ENCODE results near the gene CHRM1.

DNA sequence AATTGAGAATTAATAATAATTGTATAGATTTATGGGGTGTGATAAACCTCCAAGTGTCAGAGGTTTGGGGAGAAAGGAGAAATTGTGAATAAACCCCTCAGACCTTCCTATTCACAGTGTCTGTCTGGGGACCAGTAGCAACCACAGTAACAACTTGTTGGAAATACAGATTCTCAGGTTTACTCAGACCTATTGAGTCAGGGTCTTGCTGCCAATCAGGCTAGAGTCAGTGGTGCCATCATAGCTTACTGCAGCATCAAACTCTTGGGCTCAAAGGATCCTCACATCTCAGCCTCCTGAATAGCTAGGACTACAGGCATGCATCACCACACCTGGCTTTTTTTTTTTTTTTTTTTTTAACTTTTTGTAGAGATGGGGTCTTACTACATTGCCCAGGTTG, 23.1 kb downstream of the CHRM1 start:
- no peak for TF ChIP-seq POLR2AphosphoS5 (IDR thresholded peaks at IDR 0.05; ENCODE audit: low read depth)
- TF ChIP-seq, protein P1, sequence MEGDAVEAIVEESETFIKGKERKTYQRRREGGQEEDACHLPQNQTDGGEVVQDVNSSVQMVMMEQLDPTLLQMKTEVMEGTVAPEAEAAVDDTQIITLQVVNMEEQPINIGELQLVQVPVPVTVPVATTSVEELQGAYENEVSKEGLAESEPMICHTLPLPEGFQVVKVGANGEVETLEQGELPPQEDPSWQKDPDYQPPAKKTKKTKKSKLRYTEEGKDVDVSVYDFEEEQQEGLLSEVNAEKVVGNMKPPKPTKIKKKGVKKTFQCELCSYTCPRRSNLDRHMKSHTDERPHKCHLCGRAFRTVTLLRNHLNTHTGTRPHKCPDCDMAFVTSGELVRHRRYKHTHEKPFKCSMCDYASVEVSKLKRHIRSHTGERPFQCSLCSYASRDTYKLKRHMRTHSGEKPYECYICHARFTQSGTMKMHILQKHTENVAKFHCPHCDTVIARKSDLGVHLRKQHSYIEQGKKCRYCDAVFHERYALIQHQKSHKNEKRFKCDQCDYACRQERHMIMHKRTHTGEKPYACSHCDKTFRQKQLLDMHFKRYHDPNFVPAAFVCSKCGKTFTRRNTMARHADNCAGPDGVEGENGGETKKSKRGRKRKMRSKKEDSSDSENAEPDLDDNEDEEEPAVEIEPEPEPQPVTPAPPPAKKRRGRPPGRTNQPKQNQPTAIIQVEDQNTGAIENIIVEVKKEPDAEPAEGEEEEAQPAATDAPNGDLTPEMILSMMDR (IDR thresholded peaks at IDR 0.05; ENCODE audit: insufficient read depth, low read length) = no peak

Data from HL-60 (cell line).